Stomach (tissue), 9 donors: ENCODE measurements around the gene GASK1B. TPM values are rescaled to one million over a fixed set of nuclear protein-coding genes. Genes with fewer than 3 reads are reported as not detected.

Source experiments
- DNase-seq, 2 donors: peaks; one replicate each; pipeline versions ENCODE4 v3.0.0 to v3.0.0-alpha.2; 2013 to 2019
- H3K27ac ChIP-seq, 5 donors: fragments of 200-600 bp in 4 of 5; sonication (generic) in 4 of 5; one replicate each; pipeline ENCODE4 v1.5.1; 2013 to 2019; ENCODE audit warnings: mild to moderate bottlenecking in 1 of 5, moderate library complexity in 1 of 5
- H3K27me3 ChIP-seq, 3 donors: fragments of 200-600 bp; sonication (generic); one replicate each; pipeline ENCODE4 v1.5.1; 2017 to 2019; ENCODE audit warnings: mixed run types in 1 of 3
- H3K36me3 ChIP-seq, 4 donors: fragments of 200-600 bp; sonication (generic); 1 replicate in 3 of 4; 2 replicates in 1 of 4; pipeline ENCODE4 v1.5.1; 2016 to 2019
- H3K4me1 ChIP-seq, 4 donors: fragments of 200-600 bp; sonication (generic); one replicate each; pipeline ENCODE4 v1.5.1; 2016 to 2019
- H3K4me3 ChIP-seq, 4 donors: fragments of 200-600 bp; sonication (generic) in 3 of 4; one replicate each; pipeline ENCODE4 v1.5.1; 2016 to 2019; ENCODE audit warnings: mild to moderate bottlenecking in 1 of 4
- H3K9me3 ChIP-seq, 4 donors: fragments of 200-600 bp; sonication (generic); one replicate each; pipeline ENCODE4 v1.5.1; 2016 to 2019
- EP300 ChIP-seq: sonication (generic); formaldehyde crosslinking; IDR thresholded peaks from one replicate; pipeline ENCODE4 v1.6.1; 2017; ENCODE audit warnings: antibody characterized with exemption
- POLR2A ChIP-seq, 4 donors: fragments of 450-650 bp; IDR thresholded peaks; one replicate each; pipeline ENCODE4 v1.6.1; 2016; ENCODE audit warnings: antibody characterized with exemption in 4 of 4, control low read depth in 2 of 4, mild to moderate bottlenecking in 1 of 4, moderate library complexity in 1 of 4
- POLR2AphosphoS5 ChIP-seq, 3 donors: sonication (generic); formaldehyde crosslinking; IDR thresholded peaks; one replicate each; pipeline ENCODE4 v1.6.1; 2016; ENCODE audit warnings: antibody characterized with exemption in 3 of 3
- WGBS, 5 donors: extraction: QIAGEN DNeasy Blood & Tissue Kit in 3 of 5; methylation state at CpG; one replicate each; pipeline versions ENCODE4 v1.1.5 to v1.1.7; 2013 to 2018; 5-methylcytosine and 5-hydroxymethylcytosine counted together
- intact Hi-C: fragments of 100-400 bp; cut with DNase I; formaldehyde crosslinking; loops from one replicate; pipeline ENCODE4 v1.15.1; 2023; ENCODE audit warnings: low total_unique reads
- polyA plus RNA-seq, 3 donors: library from polyadenylated mRNA; stranded (reverse); fragments of 200-250 nt; gene quantifications; one replicate each; pipeline ENCODE4 v1.2.3, GENCODE V29; 2013
- total RNA-seq, 5 donors: library from RNA; depleted of rRNA; stranded (reverse); fragments of >200 nt; gene quantifications; one replicate each; pipeline versions ENCODE4 v1.1.0 to v1.2.3, GENCODE V29; 2014 to 2016
- TF ChIP-seq, protein P1 (sequence below), 7 experiments: fragments of 450-650 bp in 4 of 7; fragments of 200-600 bp in 3 of 7; sonication (generic) in 3 of 7; IDR thresholded peaks; one replicate each; pipeline ENCODE4 v1.5.1; 2016 to 2019; ENCODE audit warnings: antibody characterized with exemption in 7 of 7, control low read depth in 2 of 7, mild to moderate bottlenecking in 1 of 7
- donor health status: healthy with polysubstance abuse.
- donor health status: Bipolar disorder and iron deficiency.
- donor health status: healthy.

Gene GASK1B
- total and polyA plus RNA-seq, 8 donors: 2.4 to 128 (median 15.8) TPM

DNA sequence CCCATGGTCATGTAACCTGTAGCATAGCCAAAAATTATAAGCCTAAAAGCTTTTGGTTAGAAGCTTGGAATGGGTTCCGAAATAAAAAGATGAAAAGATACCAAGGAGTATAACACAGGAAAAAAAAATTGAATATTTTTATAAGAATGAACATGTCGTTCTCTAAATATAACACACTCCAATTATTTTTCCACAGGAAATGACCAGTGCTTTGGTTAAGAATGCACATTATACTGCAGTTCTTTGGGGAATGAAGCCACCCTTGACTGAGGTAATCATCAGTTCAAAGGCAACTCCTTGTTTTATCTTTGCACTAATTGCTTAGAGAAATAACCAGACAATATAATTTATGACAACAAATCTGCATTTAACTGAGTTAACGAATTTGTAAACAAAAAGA, 6.6 kb upstream of the GASK1B start:
- no peaks in the 10 kb centered on the region for H3K36me3 ChIP-seq
- H3K27me3 ChIP-seq: no peaks in the 10 kb centered on the region
- H3K4me1 ChIP-seq: peaks cover 0 to 23% (median 16%) of the 10 kb centered on the region in 4 donors
- H3K27ac ChIP-seq: no peak overlapping the region
- WGBS, 5 donors: 69 to 87% (median 76%) methylated on average over 3 of the region's 3 CpGs
- H3K4me3 ChIP-seq: no peak overlapping the region
- H3K9me3 ChIP-seq: no peaks in the 10 kb centered on the region
- intact Hi-C loops: no loop called here
- TF ChIP-seq EP300 (no peak), POLR2A (IDR thresholded peaks at IDR 0.05) (no peak), POLR2AphosphoS5 (IDR thresholded peaks at IDR 0.05) (no peak)
- TF ChIP-seq, protein P1, sequence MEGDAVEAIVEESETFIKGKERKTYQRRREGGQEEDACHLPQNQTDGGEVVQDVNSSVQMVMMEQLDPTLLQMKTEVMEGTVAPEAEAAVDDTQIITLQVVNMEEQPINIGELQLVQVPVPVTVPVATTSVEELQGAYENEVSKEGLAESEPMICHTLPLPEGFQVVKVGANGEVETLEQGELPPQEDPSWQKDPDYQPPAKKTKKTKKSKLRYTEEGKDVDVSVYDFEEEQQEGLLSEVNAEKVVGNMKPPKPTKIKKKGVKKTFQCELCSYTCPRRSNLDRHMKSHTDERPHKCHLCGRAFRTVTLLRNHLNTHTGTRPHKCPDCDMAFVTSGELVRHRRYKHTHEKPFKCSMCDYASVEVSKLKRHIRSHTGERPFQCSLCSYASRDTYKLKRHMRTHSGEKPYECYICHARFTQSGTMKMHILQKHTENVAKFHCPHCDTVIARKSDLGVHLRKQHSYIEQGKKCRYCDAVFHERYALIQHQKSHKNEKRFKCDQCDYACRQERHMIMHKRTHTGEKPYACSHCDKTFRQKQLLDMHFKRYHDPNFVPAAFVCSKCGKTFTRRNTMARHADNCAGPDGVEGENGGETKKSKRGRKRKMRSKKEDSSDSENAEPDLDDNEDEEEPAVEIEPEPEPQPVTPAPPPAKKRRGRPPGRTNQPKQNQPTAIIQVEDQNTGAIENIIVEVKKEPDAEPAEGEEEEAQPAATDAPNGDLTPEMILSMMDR (IDR thresholded peaks at IDR 0.05): no peak
- no peak for DNase-seq

DNA sequence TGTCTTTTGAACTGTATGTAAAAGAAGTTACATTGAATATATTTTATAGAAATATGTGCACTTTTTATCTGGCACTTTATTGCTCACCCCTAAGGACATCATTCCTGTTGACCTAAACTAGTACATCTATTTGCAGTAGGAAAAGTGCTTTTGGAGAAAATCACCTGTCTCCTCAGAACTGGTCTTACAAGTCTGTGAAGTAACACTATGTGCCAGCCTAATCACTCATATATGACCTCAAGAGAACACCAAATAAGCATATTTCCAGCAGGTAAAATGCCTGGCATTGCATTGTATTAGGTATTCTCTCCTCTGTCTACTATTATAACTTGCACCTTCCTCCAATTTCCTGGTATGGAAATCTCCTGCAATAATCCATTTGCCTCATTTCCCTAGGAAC, 4.0 kb upstream of the GASK1B start:
- Histone ChIP-seq H3K9me3 (no peaks in the 10 kb centered on the region), H3K4me1 (peaks cover 5 to 50% (median 31%) of the 10 kb centered on the region in 4 donors), H3K36me3 (no peaks in the 10 kb centered on the region), H3K4me3 (no peak overlapping the region), H3K27ac (peak overlapping the region in 4 of 5 donors; percentile 5 to 49 (median 20)), H3K27me3 (no peaks in the 10 kb centered on the region)
- intact Hi-C loops: no loop called here
- DNase-seq: no peak
- no peak for TF ChIP-seq POLR2AphosphoS5 (IDR thresholded peaks at IDR 0.05)
- TF ChIP-seq, protein P1 (IDR thresholded peaks at IDR 0.05): no peak
- TF ChIP-seq EP300: no peak
- no peak for TF ChIP-seq POLR2A (IDR thresholded peaks at IDR 0.05)

DNA sequence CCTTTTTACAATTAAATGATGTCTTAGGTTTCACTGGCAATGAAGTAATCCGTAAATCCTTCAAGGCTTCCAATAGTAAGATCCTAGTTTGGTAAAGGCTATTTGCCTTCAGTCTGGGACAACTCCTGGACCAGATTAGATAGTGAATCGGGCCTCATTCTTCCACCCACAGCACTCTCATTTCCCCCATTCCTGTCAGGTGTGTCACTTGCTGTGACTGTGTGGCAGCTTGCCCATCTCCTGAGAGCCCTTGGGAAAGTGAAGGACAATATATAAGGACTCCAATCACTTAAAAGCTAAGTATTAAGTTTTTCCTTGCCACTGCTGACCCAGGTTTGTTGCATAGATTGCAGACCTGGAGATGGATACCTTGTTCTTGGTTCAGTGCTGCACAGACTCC, 3.3 kb upstream of the GASK1B start:
- Histone ChIP-seq H3K36me3 (no peaks in the 10 kb centered on the region), H3K4me3 (no peak overlapping the region), H3K27ac (peak overlapping the region; percentile 5 to 56 (median 20)), H3K4me1 (peaks cover 5 to 50% (median 31%) of the 10 kb centered on the region in 4 donors), H3K9me3 (no peaks in the 10 kb centered on the region), H3K27me3 (no peaks in the 10 kb centered on the region)
- intact Hi-C loops: no loop called here
- DNase-seq: peak in 1 of 2 donors; percentile 71
- 24 to 51% (median 30%) methylated on average over 2 of the region's 2 CpGs for WGBS, 5 donors
- TF ChIP-seq POLR2AphosphoS5 (IDR thresholded peaks at IDR 0.05): peak in 1 of 3 donors; percentile 59
- TF ChIP-seq EP300: no peak

DNA sequence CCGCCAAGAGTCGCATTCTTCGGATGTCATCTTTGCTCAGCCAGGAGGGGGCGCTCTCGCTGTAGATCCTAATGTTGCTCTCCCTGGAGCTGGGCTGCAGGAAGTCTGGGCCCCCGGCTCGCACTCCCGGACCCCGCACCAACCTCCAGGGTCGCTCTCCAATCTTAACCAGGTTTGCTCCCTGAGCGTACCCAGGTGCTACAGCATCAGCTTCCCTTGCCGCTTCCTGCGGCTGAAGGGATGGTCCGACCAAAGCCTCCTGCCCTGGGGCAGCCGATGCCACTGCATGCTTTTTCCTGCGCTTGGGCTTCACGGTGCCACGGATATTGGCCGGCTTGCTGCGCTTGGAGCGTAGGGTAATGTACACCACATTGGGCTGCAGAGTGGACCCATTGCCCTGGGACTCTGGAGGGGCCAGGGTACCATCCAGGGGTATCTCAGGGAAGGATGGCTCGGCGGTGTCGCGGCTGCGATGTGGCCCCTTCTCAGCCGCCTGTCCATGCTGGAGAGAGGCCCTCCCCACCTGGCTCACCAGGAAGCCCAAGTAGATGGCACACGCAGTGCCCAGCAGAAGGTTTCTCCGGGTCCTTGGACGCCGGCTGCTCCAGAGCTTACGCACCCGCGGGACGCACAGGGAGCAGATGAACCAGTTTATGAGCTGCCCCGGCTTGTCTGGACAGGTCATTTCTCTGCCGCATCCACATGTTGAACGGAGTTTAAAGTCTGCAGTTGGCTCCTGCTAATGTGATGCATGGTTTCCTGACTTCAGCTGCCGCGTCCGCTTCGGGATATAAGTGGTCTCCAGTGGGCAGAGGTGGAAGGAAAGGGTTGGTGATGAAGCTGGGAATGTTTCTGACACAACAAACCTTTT, 1.9 kb downstream of the GASK1B start:
- Histone ChIP-seq H3K9me3 (no peaks in the 10 kb centered on the region), H3K4me3 (peak overlapping the region; percentile 46 to 53 (median 50)), H3K27ac (peak overlapping the region; percentile 48 to 84 (median 78)), H3K27me3 (no peaks in the 10 kb centered on the region), H3K4me1 (peaks cover 5 to 57% (median 27%) of the 10 kb centered on the region in 4 donors), H3K36me3 (no peaks in the 10 kb centered on the region)
- WGBS, 5 donors: 57 to 72% (median 61%) methylated on average over 34 to 42 of the region's 42 CpGs
- intact Hi-C loops: no loop called here
- TF ChIP-seq, protein P1 (IDR thresholded peaks at IDR 0.05): peak in 3 of 7 experiments; percentile 27 to 50 (median 36)
- TF ChIP-seq EP300 (no peak), POLR2AphosphoS5 (IDR thresholded peaks at IDR 0.05) (peak in 2 of 3 donors; percentile 3 to 6), POLR2A (IDR thresholded peaks at IDR 0.05) (no peak)
- peak in 1 of 2 donors; percentile 62 for DNase-seq
